Measurements from ENCODE around the gene TGFBR1. TPM values are rescaled to one million over a fixed set of nuclear protein-coding genes. Genes with fewer than 3 reads are reported as not detected.

The TGFBR1 gene
- polyA plus RNA-seq, 1 donor from 2014 or later: 78.0 TPM

DNA sequence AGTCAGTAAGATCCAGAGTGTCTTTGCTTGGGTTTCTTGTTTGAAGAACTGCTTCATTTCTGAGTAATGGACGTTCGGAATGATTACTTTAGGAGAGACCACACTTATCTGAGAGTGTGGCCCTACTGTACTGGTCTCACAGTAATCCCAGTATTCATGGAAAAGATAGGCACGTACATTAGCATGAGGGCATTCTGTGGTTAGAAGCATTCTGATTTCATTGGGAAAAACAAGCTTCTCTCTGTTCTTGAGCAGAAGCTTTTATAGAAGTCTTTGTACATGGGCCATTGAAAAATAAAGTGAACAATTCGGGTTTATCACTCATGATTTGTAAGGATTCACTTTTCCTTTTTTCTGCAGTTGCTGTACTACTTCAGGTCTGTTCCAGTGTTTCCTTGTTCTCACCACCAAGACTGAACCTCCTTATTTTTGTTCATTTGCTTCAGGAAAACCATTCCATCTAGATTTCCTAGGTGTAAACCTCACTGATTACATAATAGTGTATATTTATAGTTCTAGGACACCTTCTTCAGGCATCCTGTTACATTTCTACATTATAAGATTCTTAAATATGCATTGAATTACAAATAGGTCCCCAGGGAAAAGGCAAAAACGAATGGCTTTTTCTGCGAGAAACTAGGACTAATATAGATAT is 10.1 kb downstream of the TGFBR1 start:
- H3K27me3 ChIP-seq (ENCODE audit: insufficient read depth, low read depth, low read length): no peaks in the 10 kb centered on the region
- no peaks in the 10 kb centered on the region for H3K9me2 ChIP-seq (ENCODE audit: insufficient read depth, low read length)
- H3K9me3 ChIP-seq (ENCODE audit: low read length): no peaks in the 10 kb centered on the region
- no peaks in the 10 kb centered on the region for H3K36me3 ChIP-seq (ENCODE audit: insufficient read depth, low read length)
- no peak overlapping the region for H3K27ac ChIP-seq (ENCODE audit: low read length)
- H3K9ac ChIP-seq (ENCODE audit: low read length): no peak overlapping the region
- H3K4me2 ChIP-seq (ENCODE audit: low read length): no peak overlapping the region
- H3K4me3 ChIP-seq (ENCODE audit: low read length): no peak overlapping the region
- H3K79me2 ChIP-seq (replicated peaks; ENCODE audit: insufficient read depth, low read length): peaks cover 96% of the 10 kb centered on the region
- H3F3A ChIP-seq (ENCODE audit: insufficient read depth, low read length, poor library complexity, severe bottlenecking): no peaks in the 10 kb centered on the region
- H2AFZ ChIP-seq (ENCODE audit: low read depth, low read length): no peak overlapping the region
- no peaks in the 10 kb centered on the region for H4K20me1 ChIP-seq (ENCODE audit: insufficient read depth)
- no peak for TF ChIP-seq MXI1 (conservative IDR thresholded peaks at IDR 0.05; ENCODE audit: poor library complexity, severe bottlenecking)
- TF ChIP-seq, protein P1, sequence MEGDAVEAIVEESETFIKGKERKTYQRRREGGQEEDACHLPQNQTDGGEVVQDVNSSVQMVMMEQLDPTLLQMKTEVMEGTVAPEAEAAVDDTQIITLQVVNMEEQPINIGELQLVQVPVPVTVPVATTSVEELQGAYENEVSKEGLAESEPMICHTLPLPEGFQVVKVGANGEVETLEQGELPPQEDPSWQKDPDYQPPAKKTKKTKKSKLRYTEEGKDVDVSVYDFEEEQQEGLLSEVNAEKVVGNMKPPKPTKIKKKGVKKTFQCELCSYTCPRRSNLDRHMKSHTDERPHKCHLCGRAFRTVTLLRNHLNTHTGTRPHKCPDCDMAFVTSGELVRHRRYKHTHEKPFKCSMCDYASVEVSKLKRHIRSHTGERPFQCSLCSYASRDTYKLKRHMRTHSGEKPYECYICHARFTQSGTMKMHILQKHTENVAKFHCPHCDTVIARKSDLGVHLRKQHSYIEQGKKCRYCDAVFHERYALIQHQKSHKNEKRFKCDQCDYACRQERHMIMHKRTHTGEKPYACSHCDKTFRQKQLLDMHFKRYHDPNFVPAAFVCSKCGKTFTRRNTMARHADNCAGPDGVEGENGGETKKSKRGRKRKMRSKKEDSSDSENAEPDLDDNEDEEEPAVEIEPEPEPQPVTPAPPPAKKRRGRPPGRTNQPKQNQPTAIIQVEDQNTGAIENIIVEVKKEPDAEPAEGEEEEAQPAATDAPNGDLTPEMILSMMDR (IDR thresholded peaks at IDR 0.05; ENCODE audit: poor library complexity, severe bottlenecking): no peak
- no peak for TF ChIP-seq EP300 (conservative IDR thresholded peaks at IDR 0.05; ENCODE audit: poor library complexity, severe bottlenecking)
- no peak for TF ChIP-seq EZH2 (IDR thresholded peaks at IDR 0.05; ENCODE audit: borderline replicate concordance, insufficient read depth, low read length, poor library complexity, severe bottlenecking)
- TF ChIP-seq SMC3 (conservative IDR thresholded peaks at IDR 0.05; ENCODE audit: poor library complexity): no peak
- no peak for TF ChIP-seq POLR2AphosphoS5 (IDR thresholded peaks at IDR 0.05)
- TF ChIP-seq TAF1 (IDR thresholded peaks at IDR 0.05; ENCODE audit: low read depth): no peak
- no peak for TF ChIP-seq RAD21 (conservative IDR thresholded peaks at IDR 0.05)
- TF ChIP-seq, protein P2, sequence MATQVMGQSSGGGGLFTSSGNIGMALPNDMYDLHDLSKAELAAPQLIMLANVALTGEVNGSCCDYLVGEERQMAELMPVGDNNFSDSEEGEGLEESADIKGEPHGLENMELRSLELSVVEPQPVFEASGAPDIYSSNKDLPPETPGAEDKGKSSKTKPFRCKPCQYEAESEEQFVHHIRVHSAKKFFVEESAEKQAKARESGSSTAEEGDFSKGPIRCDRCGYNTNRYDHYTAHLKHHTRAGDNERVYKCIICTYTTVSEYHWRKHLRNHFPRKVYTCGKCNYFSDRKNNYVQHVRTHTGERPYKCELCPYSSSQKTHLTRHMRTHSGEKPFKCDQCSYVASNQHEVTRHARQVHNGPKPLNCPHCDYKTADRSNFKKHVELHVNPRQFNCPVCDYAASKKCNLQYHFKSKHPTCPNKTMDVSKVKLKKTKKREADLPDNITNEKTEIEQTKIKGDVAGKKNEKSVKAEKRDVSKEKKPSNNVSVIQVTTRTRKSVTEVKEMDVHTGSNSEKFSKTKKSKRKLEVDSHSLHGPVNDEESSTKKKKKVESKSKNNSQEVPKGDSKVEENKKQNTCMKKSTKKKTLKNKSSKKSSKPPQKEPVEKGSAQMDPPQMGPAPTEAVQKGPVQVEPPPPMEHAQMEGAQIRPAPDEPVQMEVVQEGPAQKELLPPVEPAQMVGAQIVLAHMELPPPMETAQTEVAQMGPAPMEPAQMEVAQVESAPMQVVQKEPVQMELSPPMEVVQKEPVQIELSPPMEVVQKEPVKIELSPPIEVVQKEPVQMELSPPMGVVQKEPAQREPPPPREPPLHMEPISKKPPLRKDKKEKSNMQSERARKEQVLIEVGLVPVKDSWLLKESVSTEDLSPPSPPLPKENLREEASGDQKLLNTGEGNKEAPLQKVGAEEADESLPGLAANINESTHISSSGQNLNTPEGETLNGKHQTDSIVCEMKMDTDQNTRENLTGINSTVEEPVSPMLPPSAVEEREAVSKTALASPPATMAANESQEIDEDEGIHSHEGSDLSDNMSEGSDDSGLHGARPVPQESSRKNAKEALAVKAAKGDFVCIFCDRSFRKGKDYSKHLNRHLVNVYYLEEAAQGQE (IDR thresholded peaks at IDR 0.05; ENCODE audit: borderline replicate concordance): no peak

DNA sequence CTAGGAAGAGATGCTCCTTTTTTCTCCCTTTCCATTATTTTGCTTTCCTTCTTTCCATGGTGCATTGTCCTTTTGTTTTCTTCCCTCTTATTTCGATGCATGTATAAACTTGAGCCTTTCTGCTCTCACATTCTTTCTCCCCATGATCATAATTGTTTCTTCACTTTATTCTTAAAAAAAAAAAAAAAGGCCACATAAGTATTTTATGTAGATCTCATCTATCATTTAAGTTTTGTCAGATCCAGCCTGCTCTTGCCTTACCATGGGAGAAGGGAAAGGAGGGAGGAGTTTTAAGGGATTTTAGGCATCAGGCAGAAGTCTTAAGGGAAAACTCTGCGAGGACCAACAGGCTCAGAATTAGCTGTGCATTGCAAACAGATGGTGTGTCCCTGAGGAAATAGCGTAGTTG is 11.1 kb downstream of the TGFBR1 start:
- Histone ChIP-seq H3K27me3 (ENCODE audit: insufficient read depth, low read depth, low read length) (no peaks in the 10 kb centered on the region), H2AFZ (ENCODE audit: low read depth, low read length) (no peak overlapping the region), H3F3A (ENCODE audit: insufficient read depth, low read length, poor library complexity, severe bottlenecking) (no peaks in the 10 kb centered on the region), H3K4me3 (ENCODE audit: low read length) (no peak overlapping the region), H3K9me2 (ENCODE audit: insufficient read depth, low read length) (no peaks in the 10 kb centered on the region), H3K4me2 (ENCODE audit: low read length) (no peak overlapping the region), H3K79me2 (replicated peaks; ENCODE audit: insufficient read depth, low read length) (peaks cover 96% of the 10 kb centered on the region), H3K9ac (ENCODE audit: low read length) (no peak overlapping the region), H3K36me3 (ENCODE audit: insufficient read depth, low read length) (no peaks in the 10 kb centered on the region), H3K9me3 (ENCODE audit: low read length) (no peaks in the 10 kb centered on the region), H4K20me1 (ENCODE audit: insufficient read depth) (no peaks in the 10 kb centered on the region), H3K27ac (ENCODE audit: low read length) (no peak overlapping the region)
- TF ChIP-seq RAD21 (conservative IDR thresholded peaks at IDR 0.05): no peak
- no peak for TF ChIP-seq EP300 (conservative IDR thresholded peaks at IDR 0.05; ENCODE audit: poor library complexity, severe bottlenecking)
- TF ChIP-seq SMC3 (conservative IDR thresholded peaks at IDR 0.05; ENCODE audit: poor library complexity): no peak
- TF ChIP-seq, protein P2 (IDR thresholded peaks at IDR 0.05; ENCODE audit: borderline replicate concordance): no peak
- TF ChIP-seq TAF1 (IDR thresholded peaks at IDR 0.05; ENCODE audit: low read depth): no peak
- no peak for TF ChIP-seq MXI1 (conservative IDR thresholded peaks at IDR 0.05; ENCODE audit: poor library complexity, severe bottlenecking)
- TF ChIP-seq, protein P1 (IDR thresholded peaks at IDR 0.05; ENCODE audit: poor library complexity, severe bottlenecking): no peak
- TF ChIP-seq POLR2AphosphoS5 (IDR thresholded peaks at IDR 0.05): no peak
- no peak for TF ChIP-seq EZH2 (IDR thresholded peaks at IDR 0.05; ENCODE audit: borderline replicate concordance, insufficient read depth, low read length, poor library complexity, severe bottlenecking)

Data from neural cell (in vitro differentiated cells).